ENCODE data around the gene OR10H5.
"Not testable (repeated sequence)": the region's sequence is repeated elsewhere in the genome, so short reads cannot be mapped to it uniquely, and the experiment has no call there.

OR10H5 gene

GRCh38 chr19:15787611-15788155 is at the start of gene OR10H5:
OR10H5 (plus strand) TSS chr19:15787661; CDS start chr19:15794049, 6,388 bp downstream.
- DNase-seq: no peak

DNA sequence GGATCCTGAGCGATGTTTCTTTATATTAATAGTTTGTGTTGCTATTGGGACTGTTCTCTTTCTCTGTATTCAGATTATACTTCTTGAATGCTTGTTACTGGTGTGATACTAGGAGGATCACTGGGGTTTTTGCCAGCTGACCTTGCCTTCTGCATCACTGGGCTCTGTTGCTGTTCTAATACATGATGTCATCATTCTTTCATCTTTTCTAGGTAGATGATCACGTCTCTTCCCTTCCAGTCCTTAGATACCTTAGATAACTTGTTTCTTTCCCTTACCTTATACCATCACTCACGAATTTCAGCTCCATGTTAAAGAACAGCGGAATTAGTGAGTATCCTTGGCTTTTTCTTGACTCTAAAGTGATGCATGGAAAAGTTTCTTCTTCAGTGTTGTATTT is 49.7 kb upstream of the OR10H5 start, which contains the start of gene OR10H3:
TSS of gene OR10H3 (plus strand) at position 264 of the 400 bp plus-strand sequence. CDS start 3,408 bp downstream, outside the sequence.
- DNase-seq: no peak

DNA sequence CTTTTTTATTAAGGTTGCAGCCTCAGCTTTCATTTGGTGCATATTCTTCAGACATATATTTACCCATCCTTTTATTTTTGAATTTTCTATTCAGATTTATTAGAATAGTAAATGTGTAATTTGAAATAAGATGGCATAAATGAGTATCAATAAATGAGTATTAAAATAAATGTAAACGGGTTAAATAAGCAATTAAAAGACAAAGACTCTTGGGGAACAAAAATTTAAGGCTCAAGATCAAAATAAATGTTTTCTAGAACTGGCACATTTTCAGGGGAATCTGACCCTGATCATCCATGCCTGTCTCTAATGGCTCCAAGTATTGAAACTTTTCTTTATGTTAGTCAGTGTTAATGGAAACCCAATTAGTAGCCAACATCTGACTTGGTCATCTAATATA is 46.7 kb upstream of the OR10H5 start:
- no peak for DNase-seq

- no peak for DNase-seq
Observed at GRCh38 chr19:15748239-15748638, 39.2 kb upstream of the OR10H5 start.

- no peak for DNase-seq
Observed at GRCh38 chr19:15758379-15758778, 29.1 kb upstream of the OR10H5 start.

DNA sequence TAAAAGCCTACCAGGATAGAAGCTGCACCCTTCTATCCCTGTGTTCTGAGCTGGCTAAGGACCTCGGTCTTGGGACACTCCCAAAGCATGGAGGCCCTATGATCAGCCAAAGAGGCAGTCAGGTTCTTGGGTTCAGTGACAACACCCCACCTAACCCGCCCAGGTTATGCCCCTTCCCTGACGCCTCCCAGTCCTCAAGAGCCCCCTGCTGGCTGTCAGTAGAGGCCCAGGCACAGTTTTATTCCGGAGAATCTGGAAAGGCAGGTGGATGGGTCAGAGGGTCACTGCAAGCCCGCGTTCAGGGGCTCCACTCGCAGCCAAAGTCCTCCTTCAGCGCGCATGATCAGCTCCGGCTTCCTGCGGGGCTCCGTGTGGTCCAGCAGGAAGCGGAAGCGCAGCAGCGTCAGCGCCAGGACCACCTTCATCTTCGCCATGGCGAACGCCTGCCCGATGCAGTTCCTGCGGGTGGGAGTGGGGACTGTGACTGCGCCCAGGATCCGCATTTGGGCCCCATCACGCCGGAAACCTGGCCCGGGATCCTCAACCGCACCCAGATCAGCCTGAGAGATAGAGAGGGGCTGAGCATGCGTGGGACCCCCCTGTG is 27.4 kb upstream of the OR10H5 start:
- DNase-seq: no peak

DNA sequence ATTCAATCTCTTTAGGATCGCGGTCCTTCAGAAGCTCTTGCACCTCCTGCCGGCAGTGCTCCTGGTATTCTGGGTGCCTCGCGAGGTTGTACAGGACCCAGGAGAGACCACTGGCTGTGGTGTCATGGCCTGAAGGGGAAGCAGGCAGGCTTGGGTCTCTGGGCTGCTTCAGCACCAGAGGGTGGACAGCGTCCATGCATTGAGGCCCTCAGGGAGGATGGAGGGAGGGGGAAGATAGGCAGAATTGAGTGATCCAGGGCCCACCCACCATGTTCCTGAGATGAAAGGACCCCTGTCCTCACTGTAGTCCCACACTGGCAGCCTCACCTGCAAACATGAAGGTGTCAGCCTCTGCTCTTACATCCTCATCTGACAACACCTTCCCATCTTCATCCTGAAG is 17.9 kb upstream of the OR10H5 start:
- DNase-seq: no peak

- not testable (repeated sequence) for DNase-seq
Observed at GRCh38 chr19:15774159-15774558, 13.3 kb upstream of the OR10H5 start.

DNA sequence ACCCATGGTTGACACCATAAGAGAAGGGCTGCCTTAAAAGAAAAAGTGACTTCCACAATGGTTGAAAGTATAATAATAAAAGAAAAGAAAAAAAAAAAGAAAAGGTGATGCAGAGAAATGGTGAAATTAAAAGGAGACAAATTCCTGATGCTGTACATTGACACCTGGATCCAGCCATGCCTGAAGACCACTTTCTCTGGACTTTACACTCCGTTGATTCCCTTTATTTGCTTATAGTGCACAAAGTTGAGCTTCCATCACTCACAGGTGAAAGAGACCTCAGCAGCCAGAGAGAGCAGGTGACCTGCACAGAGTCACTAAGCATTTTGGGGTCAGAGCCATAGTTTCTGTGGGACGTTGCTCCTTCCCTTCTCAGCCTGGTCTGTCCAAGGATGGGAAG is 12.2 kb upstream of the OR10H5 start:
- no peak for DNase-seq

- DNase-seq: no peak
Observed at GRCh38 chr19:15776264-15776663, 11.2 kb upstream of the OR10H5 start.

- no peak for DNase-seq
Observed at GRCh38 chr19:15776991-15777970, 10.2 kb upstream of the OR10H5 start.

DNA sequence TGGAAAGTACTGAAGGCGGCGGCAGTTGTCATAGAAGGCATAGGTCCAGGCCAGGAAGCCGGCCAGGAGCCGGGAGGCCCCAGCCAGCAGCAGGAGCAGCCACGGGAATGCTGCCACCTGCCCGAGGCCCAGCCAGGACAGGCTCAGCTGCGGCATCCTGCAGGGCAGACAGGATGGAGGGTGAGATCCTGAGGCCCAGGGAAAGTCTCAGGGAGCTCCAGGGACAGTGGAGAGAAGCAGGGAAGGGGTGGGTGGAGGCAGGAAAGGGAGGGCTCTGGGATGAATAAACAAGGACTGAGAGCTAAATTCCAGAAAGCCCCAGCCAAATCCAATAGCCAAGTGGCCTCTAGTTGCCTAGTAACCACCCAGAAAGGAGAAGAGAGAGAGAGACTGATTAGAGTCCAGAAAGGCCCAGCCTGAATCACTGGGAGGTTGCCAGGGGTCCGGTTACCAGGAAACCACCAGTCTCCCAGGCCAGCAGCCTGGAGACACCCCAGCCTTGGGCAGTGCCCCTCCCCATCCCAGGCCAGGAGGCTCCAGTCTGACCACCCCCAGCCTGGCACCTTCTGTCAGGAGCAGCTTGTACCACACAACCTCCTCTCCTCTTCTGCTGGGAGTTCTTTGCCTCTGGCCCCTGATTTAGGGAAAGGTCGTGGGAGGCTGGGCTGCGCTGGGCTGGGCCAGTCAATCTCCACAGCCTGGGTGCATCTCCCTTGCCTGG is 7.5 kb upstream of the OR10H5 start:
- DNase-seq: no peak

GRCh38 chr19:15780610-15781418 is 6.6 kb upstream of the OR10H5 start:
- DNase-seq: no peak

GRCh38 chr19:15781661-15782060 is 5.8 kb upstream of the OR10H5 start:
- DNase-seq: no peak

- DNase-seq: no peak
Observed at GRCh38 chr19:15782211-15782610, 5.2 kb upstream of the OR10H5 start.

- DNase-seq: not testable (repeated sequence)
Observed at GRCh38 chr19:15782896-15783295, 4.6 kb upstream of the OR10H5 start.

DNA sequence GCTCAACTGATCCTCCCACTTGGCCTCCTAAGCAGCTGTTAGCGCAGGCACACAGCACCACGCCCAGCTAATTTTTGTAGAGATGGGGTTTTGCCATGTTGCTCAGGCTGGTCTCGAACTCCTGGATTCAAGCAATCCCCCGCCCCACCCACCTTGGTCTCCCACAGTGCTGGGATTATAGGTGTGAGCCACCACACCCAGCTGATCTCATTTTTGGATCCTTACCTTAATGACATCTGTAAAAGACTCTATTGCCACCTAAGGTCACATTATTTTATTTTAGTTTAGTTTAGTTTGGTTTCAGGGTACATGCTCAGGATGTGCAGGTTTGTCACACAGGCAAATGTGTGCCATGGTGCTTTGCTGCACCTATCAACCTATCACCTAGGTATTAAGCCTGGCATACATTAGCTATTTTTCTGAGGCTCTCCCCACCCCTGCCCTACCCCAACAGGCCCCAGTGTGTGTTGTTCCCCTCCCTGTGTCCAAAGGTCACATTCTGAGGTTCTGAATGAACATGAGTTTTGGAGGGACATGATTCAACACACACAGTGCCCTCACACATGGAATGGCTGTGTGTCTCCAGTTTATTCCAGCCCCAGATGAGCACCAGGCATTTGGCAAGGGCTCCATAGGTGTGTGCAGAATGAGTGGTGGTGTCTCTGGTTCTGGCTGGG is 1.3 kb downstream of the OR10H5 start:
- DNase-seq: no peak

- peak; percentile 21 to 50 for DNase-seq
Observed at GRCh38 chr19:15790096-15790495, 2.6 kb downstream of the OR10H5 start.

DNA sequence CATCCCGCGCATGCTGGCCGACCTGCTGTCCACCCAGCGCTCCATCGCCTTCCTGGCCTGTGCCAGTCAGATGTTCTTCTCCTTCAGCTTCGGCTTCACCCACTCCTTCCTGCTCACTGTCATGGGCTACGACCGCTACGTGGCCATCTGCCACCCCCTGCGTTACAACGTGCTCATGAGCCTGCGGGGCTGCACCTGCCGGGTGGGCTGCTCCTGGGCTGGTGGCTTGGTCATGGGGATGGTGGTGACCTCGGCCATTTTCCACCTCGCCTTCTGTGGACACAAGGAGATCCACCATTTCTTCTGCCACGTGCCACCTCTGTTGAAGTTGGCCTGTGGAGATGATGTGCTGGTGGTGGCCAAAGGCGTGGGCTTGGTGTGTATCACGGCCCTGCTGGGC is 6.8 kb downstream of the OR10H5 start:
- DNase-seq: not testable (repeated sequence)

DNA sequence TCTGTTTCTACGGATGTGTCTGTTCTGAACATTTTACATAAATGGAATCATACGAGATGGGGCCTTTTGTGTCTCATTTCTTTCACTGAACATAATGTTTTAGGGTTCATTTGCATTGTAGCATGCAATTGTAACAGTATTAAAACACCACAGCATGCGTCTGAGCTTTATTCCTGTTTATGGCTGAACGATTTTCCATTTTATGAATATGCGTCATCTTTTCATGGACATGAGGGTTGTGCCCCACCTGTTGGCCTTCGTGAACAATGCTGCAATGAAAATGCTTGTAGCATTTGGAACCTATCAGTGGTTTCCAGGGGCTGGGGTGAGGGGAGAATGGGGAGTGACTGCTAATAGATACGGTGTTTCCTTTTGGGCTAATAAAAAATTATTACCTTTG is 22.9 kb downstream of the OR10H5 start:
- peak; percentile 15 to 17 for DNase-seq

- no peak for DNase-seq
Observed at GRCh38 chr19:15811476-15811875, 24.0 kb downstream of the OR10H5 start.

Measured in SHP77 (cell line).